K562 (cell line): Measurements from ENCODE around the gene BAIAP3. TPM values are rescaled to one million over a fixed set of nuclear protein-coding genes. Genes with fewer than 3 reads are reported as not detected.

Source experiments
- ARID1B ChIP-seq: fragments of 450-650 bp; IDR thresholded peaks from 2 replicates; pipeline ENCODE4 v1.6.1; 2016; ENCODE audit warnings: antibody characterized with exemption, mild to moderate bottlenecking, inconsistent platforms
- GATA2 ChIP-seq: sonication (generic); formaldehyde crosslinking; IDR thresholded peaks from 2 replicates; pipeline ENCODE4 v1.4.0; 2020; ENCODE audit warnings: mild to moderate bottlenecking, missing genetic modification reagents
- HLTF ChIP-seq: fragments of 450-650 bp; IDR thresholded peaks from 2 replicates; pipeline ENCODE4 v1.6.1; 2016
- NCOR1 ChIP-seq: fragments of 450-650 bp; IDR thresholded peaks from 2 replicates; pipeline ENCODE4 v1.6.1; 2016; ENCODE audit warnings: mild to moderate bottlenecking, moderate library complexity
- RB1 ChIP-seq: fragments of 450-650 bp; IDR thresholded peaks from 2 replicates; pipeline ENCODE4 v1.6.1; 2017; ENCODE audit warnings: low read depth, mild to moderate bottlenecking
- RNF2 ChIP-seq: sonication (generic); IDR thresholded peaks from 2 replicates; pipeline ENCODE4 v1.6.1; 2016
- ZBTB7A ChIP-seq: IDR thresholded peaks from 2 replicates; pipeline ENCODE4 v1.6.1; 2011; ENCODE audit warnings: low read depth, mild to moderate bottlenecking, low read length, moderate library complexity, borderline replicate concordance; ENCODE audit not compliant: control insufficient read depth
- polyA plus RNA-seq, 8 experiments: library from polyadenylated mRNA; depleted of rRNA in 4 of 8; stranded (reverse) in 5 of 8; unstranded in 3 of 8; fragments of >200 nt; fragmentation: Nextera tagmentation in 2 of 8; fragmentation: Illumina TruSeq in 1 of 8; extraction: Ambion mirVana in 2 of 8; extraction: Trizol in 1 of 8; gene quantifications; 2 replicates each; pipeline versions ENCODE4 v1.2.1 to v1.2.3, GENCODE V29; 2011 to 2014; ENCODE audit warnings: inconsistent platforms in 1 of 8, missing spikeins in 1 of 8
- total RNA-seq, 7 experiments: library from RNA; depleted of rRNA in 6 of 7; stranded (reverse); fragments of >200 nt in 6 of 7; fragmentation: Illumina TruSeq in 2 of 7; extraction: Trizol in 2 of 7; gene quantifications; 2 replicates each; pipeline versions ENCODE4 v1.2.1 to v1.2.3, GENCODE V29; 2011 to 2021; ENCODE audit warnings: low replicate concordance in 1 of 7
- TF ChIP-seq, protein P1 (sequence below), 2 experiments: fragments of 450-650 bp in 1 of 2; IDR thresholded peaks; 2 replicates each; pipeline ENCODE4 v1.6.1; 2011 to 2017; ENCODE audit warnings: low read depth in 2 of 2, antibody characterized with exemption in 1 of 2, borderline replicate concordance in 1 of 2, low read length in 1 of 2, mild to moderate bottlenecking in 1 of 2, mixed read lengths in 1 of 2; ENCODE audit not compliant: control insufficient read depth in 1 of 2
- TF ChIP-seq, protein P2 (sequence below): fragments of 450-650 bp; IDR thresholded peaks from 2 replicates; pipeline ENCODE4 v1.6.1; 2016; ENCODE audit warnings: borderline replicate concordance
- TF ChIP-seq, protein P3 (sequence below), 2 experiments: fragments of 200-800 bp in 1 of 2; sonication (Bioruptor generic) in 1 of 2; sonication (generic) in 1 of 2; formaldehyde crosslinking in 1 of 2; IDR thresholded peaks in 1 of 2; conservative IDR thresholded peaks in 1 of 2; 2 replicates each; pipeline versions ENCODE4 v1.5.0 to v1.6.1; 2016 to 2020; ENCODE audit warnings: missing compliant biosample characterization in 1 of 2, missing genetic modification characterization in 1 of 2, missing genetic modification reagents in 1 of 2

BAIAP3 gene
- total and polyA plus RNA-seq, 9 of the 15 experiments (the other 6 are each of a cell fraction or from before 2014, with no cell fraction given) = 0.03 to 4.5 (median 0.57) TPM; not detected in 1

DNA sequence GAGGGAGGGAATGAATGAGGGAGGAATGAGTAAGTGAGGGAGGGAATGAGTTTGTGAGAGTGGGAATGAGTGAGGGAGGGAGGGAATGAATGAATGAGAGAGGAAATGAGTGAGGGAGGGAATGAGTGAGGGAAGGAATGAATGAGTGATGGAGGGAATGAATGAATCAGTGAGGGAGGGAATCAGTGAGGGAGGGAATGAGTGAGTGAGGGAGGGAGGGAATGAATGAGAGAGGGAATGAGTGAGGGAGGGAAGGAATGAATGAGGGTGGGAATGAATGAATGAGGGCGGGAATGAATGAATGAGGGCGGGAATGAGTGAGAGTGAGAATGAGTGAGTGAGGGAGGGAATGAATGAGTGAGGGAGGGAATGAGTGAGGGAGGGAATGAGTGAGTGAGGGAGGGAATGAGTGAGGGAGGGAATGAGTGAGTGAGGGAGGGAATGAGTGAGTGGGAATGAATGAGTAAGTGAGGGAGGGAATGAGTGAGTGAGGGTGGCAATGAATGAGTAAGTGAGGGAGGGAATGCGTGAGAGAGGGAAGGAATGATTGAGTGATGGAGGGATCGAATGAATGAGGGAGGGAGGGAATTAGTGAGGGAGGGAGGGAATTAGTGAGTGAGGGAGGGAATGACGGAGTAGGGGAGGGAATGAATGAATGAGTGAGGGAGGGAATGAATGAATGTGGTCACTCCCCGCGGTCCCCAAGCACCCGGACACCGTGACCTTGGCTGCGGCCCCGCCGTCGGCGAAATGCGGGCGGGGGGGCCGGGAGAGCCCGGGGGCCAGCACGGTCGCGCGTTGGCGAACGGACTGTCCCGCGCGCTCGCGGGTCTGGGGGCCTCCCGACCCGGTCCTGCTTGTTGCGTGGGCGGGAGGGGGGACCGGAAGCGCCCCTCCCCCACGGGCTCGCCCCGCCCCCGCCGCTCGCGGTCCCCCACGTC is 25.1 kb upstream of the BAIAP3 start (continued):
- TF ChIP-seq, protein P1, sequence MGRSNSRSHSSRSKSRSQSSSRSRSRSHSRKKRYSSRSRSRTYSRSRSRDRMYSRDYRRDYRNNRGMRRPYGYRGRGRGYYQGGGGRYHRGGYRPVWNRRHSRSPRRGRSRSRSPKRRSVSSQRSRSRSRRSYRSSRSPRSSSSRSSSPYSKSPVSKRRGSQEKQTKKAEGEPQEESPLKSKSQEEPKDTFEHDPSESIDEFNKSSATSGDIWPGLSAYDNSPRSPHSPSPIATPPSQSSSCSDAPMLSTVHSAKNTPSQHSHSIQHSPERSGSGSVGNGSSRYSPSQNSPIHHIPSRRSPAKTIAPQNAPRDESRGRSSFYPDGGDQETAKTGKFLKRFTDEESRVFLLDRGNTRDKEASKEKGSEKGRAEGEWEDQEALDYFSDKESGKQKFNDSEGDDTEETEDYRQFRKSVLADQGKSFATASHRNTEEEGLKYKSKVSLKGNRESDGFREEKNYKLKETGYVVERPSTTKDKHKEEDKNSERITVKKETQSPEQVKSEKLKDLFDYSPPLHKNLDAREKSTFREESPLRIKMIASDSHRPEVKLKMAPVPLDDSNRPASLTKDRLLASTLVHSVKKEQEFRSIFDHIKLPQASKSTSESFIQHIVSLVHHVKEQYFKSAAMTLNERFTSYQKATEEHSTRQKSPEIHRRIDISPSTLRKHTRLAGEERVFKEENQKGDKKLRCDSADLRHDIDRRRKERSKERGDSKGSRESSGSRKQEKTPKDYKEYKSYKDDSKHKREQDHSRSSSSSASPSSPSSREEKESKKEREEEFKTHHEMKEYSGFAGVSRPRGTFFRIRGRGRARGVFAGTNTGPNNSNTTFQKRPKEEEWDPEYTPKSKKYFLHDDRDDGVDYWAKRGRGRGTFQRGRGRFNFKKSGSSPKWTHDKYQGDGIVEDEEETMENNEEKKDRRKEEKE (IDR thresholded peaks at IDR 0.05; ENCODE audit: borderline replicate concordance in 1 of 2, control insufficient read depth in 1 of 2, low read depth in 2 of 2, low read length in 1 of 2) = peak; percentile 14 to 31; a peak in 2 of 4 replicates
- 0 out of 2 replicates have a peak, but pooled peaks have one; percentile 10 for TF ChIP-seq RNF2
- TF ChIP-seq GATA2 (CRISPR knock-in tag) = no peak
- TF ChIP-seq ZBTB7A = peak; percentile 95; the same call in 1 of the 2 replicates
- TF ChIP-seq, protein P2, sequence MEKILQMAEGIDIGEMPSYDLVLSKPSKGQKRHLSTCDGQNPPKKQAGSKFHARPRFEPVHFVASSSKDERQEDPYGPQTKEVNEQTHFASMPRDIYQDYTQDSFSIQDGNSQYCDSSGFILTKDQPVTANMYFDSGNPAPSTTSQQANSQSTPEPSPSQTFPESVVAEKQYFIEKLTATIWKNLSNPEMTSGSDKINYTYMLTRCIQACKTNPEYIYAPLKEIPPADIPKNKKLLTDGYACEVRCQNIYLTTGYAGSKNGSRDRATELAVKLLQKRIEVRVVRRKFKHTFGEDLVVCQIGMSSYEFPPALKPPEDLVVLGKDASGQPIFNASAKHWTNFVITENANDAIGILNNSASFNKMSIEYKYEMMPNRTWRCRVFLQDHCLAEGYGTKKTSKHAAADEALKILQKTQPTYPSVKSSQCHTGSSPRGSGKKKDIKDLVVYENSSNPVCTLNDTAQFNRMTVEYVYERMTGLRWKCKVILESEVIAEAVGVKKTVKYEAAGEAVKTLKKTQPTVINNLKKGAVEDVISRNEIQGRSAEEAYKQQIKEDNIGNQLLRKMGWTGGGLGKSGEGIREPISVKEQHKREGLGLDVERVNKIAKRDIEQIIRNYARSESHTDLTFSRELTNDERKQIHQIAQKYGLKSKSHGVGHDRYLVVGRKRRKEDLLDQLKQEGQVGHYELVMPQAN = peak; percentile 64; the same call in 1 of the 2 replicates
- TF ChIP-seq RB1 = peak; percentile 69; the same call in 1 of the 2 replicates
- 0 out of 2 replicates have a peak, but pooled peaks have one; percentile 30 for TF ChIP-seq NCOR1
- TF ChIP-seq, protein P3, sequence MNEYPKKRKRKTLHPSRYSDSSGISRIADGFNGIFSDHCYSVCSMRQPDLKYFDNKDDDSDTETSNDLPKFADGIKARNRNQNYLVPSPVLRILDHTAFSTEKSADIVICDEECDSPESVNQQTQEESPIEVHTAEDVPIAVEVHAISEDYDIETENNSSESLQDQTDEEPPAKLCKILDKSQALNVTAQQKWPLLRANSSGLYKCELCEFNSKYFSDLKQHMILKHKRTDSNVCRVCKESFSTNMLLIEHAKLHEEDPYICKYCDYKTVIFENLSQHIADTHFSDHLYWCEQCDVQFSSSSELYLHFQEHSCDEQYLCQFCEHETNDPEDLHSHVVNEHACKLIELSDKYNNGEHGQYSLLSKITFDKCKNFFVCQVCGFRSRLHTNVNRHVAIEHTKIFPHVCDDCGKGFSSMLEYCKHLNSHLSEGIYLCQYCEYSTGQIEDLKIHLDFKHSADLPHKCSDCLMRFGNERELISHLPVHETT (CRISPR knock-in tag; conservative IDR thresholded peaks at IDR 0.05 in 1 of 2, IDR thresholded peaks at IDR 0.05 in 1 of 2) = peak in 1 of 2 experiments; percentile 95; a peak in 2 of 4 replicates
- 0 out of 2 replicates have a peak, but pooled peaks have one; percentile 31 for TF ChIP-seq HLTF
- TF ChIP-seq ARID1B = 0 out of 2 replicates have a peak, but pooled peaks have one; percentile 7
